Glomerular endothelial cell (primary cell): ENCODE data around the gene LCK. TPM values are rescaled to one million over a fixed set of nuclear protein-coding genes. Genes with fewer than 3 reads are reported as not detected.
"Not testable (repeated sequence)": the region's sequence is repeated elsewhere in the genome, so short reads cannot be mapped to it uniquely, and the experiment has no call there.

ENCODE experiments used
- DNase-seq: peaks from one replicate; pipeline ENCODE4 v3.0.0-alpha.2; 2011; ENCODE audit warnings: low read depth, low spot score; ENCODE audit errors: extremely low read depth
- total RNA-seq: library from RNA; depleted of rRNA; stranded (reverse); fragments of >200 nt; gene quantifications from 2 replicates; pipeline ENCODE4 v1.2.3, GENCODE V29; 2015

The LCK gene
- total RNA-seq, 1 donor from 2014 or later, result 0.35 TPM

DNA sequence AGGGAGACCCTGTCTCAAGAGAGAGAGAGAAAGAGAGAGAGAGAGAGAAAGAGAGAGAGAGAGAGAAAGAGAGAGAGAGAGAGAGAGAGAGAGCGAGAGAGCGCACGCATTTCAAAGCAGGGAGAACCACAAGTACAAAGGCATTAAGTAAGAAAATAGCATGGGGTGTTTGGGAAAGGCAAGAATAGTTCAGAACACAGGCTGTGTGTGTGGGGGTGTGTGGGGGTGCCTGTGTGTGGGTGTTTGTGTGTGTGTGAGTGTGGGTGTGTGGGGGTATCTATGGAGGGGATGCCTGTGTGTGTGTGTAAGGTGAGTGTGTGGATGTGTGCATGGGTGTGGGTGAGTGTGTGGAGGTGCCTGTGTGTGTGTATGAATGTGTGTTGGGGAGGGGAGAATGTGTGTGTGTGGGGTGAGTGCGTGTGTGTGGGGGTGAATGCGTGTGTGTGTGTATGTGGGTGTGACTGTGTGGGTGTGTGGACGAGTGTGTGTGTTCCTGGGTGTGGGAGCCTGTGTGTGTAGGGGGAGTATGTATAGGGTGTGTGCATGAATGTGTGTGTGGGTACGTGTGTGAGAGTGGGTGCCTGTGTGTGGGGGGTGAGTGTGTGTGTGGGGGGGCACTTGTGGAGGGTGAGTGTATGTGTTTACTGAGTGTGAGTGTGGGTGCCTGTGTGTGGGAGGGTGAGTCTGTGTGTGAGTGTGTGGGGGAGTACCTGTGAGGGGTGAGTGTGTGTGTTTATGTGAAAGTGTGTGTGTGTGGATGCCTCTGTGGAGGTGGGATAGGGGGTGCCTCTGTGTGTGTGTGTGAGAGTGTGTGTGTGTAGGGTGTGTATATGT lies 21.7 kb downstream of the LCK start:
- DNase-seq, result no peak

DNA sequence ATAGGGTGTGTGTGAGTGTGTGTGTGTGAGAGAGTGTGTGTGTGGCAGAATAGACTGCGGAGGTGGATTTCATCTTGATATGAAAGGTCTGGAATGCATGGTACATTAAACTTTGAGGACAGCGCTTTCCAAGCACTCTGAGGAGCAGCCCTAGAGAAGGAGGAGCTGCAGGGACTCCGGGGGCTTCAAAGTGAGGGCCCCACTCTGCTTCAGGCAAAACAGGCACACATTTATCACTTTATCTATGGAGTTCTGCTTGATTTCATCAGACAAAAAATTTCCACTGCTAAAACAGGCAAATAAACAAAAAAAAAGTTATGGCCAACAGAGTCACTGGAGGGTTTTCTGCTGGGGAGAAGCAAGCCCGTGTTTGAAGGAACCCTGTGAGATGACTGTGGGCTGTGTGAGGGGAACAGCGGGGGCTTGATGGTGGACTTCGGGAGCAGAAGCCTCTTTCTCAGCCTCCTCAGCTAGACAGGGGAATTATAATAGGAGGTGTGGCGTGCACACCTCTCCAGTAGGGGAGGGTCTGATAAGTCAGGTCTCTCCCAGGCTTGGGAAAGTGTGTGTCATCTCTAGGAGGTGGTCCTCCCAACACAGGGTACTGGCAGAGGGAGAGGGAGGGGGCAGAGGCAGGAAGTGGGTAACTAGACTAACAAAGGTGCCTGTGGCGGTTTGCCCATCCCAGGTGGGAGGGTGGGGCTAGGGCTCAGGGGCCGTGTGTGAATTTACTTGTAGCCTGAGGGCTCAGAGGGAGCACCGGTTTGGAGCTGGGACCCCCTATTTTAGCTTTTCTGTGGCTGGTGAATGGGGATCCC lies 22.5 kb downstream of the LCK start:
- DNase-seq, result no peak

DNA sequence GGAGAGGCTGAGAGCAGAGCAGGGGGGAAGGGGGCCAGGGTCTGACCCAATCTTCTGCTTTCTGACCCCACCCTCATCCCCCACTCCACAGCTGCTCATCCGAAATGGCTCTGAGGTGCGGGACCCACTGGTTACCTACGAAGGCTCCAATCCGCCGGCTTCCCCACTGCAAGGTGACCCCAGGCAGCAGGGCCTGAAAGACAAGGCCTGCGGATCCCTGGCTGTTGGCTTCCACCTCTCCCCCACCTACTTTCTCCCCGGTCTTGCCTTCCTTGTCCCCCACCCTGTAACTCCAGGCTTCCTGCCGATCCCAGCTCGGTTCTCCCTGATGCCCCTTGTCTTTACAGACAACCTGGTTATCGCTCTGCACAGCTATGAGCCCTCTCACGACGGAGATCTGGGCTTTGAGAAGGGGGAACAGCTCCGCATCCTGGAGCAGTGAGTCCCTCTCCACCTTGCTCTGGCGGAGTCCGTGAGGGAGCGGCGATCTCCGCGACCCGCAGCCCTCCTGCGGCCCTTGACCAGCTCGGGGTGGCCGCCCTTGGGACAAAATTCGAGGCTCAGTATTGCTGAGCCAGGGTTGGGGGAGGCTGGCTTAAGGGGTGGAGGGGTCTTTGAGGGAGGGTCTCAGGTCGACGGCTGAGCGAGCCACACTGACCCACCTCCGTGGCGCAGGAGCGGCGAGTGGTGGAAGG lies 23.7 kb downstream of the LCK start:
- no peak for DNase-seq

DNA sequence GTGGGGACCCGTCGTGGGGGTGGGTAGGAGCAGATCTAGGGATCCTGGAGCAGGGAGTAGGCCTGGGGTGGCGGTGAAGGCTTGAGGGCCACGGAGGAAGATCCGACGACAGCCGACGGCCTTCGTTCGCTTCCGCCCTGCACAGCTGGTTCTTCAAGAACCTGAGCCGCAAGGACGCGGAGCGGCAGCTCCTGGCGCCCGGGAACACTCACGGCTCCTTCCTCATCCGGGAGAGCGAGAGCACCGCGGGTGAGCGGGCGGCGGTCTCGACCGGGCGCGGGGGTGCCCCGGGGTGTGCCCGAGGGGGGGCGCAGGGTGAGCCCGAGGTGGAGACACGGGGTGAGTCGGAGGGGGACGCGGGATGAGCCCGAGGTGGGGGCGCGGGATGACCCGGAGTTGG lies 24.4 kb downstream of the LCK start:
- no peak for DNase-seq

DNA sequence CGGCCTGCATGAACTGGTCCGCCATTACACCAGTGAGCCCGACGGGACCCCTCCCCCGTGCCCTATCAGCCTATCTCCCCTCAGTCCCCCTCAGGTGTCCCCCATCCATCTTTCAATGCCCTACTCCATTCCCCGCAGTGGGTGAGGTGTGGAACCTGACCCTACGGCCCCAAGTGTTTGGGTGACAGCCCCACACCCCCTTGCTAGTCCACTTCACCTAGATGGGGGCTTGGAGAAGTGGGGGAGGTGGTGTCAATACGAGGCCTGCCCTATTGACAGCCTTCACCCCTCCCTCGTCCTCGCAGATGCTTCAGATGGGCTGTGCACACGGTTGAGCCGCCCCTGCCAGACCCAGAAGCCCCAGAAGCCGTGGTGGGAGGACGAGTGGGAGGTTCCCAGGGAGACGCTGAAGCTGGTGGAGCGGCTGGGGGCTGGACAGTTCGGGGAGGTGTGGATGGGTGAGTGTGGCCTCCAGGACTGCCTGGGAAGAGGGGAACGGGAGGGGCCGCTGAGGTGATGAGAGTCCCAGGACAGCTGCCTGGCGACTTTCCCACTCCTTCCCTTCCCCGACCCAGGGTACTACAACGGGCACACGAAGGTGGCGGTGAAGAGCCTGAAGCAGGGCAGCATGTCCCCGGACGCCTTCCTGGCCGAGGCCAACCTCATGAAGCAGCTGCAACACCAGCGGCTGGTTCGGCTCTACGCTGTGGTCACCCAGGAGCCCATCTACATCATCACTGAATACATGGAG lies 25.1 kb downstream of the LCK start:
- no peak for DNase-seq

DNA sequence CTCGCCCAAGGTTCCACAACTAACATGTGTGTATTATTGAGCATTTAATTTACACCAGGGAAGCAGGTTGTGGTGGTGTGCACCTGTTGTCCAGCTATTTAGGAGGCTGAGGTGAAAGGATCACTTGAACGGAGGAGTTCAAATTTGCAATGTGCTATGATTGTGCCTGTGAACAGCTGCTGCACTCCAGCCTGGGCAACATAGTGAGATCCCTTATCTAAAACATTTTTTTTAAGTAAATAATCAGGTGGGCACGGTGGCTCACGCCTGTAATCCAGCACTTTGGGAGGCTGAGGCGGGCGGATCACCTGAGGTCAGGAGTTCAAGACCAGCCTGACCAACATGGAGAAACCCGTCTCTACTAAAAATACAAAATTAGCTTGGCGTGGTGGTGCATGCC lies 33.7 kb downstream of the LCK start:
- DNase-seq, result not testable (repeated sequence)

DNA sequence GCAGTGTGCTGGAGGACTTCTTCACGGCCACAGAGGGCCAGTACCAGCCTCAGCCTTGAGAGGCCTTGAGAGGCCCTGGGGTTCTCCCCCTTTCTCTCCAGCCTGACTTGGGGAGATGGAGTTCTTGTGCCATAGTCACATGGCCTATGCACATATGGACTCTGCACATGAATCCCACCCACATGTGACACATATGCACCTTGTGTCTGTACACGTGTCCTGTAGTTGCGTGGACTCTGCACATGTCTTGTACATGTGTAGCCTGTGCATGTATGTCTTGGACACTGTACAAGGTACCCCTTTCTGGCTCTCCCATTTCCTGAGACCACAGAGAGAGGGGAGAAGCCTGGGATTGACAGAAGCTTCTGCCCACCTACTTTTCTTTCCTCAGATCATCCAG lies 34.6 kb downstream of the LCK start:
- no peak for DNase-seq

DNA sequence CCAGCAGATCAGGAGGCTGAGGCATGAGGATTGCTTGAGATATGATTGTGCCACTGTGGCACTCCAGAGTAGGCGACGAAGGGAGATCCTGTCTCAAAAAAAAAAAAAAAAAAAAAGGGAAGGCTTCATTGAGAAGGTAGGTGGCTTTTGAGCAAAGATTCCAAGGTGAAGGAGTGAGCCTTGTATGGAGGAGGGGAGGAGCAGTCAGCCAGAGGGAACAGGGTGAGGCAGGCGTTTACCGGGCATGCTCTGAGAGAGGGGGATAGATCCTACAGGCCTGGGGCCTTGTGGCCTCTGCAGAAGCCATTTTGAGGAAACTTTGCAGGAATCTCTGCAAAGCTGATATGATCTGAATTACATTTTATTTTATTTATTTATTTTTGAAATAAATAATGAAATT lies 35.7 kb downstream of the LCK start:
- DNase-seq, result no peak

DNA sequence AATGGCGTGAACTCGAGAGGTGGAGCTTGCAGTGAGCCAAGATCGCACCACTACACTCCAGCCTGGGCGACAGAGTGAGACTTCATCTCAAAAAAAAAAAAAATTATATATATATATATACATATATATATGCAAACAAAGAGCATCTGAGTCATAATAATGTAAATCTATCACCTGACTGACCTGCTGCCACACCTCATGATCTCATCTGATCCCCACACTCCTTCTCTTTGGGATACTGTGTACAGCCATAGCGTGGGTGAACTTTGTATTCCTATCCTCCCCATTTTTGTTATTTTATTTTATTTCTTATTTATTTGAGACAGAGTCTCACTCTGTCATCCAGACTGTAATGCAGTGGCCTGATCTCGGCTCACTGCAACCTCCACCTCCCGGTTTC lies 38.2 kb downstream of the LCK start:
- no peak for DNase-seq

DNA sequence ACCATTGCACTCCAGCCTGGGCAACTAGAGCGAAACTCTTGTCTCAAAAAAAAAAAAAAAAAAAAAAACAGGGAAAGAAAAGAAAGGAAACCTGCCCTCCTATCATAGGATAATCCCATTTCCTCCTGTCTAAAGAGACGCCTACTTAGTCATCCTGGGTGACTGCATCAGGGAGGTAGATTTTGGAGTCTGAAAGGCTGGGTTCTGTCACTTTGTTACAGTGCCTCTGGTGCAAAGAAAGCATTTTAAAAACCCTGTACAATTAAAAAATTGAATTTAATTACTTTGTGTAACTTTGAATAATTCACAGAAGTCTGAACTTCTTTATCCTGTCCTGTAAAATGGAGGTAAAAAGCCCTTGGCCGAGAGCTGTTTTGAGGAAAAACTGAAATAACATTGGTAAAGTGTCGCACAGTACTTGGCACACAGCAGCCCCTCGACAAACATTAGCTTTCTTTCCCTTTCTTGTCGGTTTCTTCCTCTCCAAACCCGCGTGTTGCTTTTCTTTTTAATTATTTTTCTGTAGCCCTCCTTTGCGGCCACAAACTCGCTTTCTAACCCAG lies 40.2 kb downstream of the LCK start:
- no peak for DNase-seq

DNA sequence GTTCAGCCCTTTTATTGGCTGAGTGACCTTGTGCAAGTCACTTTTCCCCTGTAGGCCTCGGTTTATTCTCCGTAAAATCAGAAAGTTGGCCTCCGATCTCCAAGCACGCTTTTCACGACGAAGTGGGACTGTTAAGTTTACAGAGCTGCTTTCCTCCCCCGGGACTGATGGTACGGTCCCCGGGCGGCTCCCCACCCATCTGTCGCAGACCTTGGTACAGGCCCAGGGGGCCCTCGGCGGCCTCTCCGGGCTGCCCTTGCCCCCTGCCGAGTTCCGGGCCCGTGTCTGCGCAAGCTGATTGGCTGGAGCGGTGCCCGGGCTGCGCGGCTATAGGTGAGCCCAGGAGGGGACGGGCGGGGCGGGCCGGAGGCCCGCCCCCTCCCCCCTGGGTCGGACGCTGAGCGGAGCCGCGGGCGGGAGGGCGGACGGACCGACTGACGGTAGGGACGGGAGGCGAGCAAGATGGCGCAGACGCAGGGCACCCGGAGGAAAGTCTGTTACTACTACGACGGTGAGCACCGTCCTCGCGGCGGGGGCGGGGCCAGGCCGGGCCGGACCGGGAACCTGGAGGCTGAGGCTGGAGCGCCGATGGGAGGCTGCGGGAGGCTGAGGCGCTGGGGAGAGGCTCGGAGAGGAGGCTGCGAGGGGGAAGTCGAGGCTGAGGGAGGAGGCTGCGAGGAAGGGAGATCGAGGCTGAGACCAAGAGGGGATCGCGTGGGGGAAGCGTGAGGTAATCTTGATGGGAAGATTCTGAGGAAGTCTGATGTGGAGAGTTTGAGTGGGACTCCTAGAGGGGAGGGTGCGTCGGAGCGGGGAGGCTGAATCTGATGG lies 40.9 kb downstream of the LCK start, which contains the start of gene HDAC1:
HDAC1 (plus strand) TSS at position 376 of the 831 bp plus-strand sequence; CDS start at position 463, 87 bp downstream.
- peak; percentile 52 for DNase-seq

DNA sequence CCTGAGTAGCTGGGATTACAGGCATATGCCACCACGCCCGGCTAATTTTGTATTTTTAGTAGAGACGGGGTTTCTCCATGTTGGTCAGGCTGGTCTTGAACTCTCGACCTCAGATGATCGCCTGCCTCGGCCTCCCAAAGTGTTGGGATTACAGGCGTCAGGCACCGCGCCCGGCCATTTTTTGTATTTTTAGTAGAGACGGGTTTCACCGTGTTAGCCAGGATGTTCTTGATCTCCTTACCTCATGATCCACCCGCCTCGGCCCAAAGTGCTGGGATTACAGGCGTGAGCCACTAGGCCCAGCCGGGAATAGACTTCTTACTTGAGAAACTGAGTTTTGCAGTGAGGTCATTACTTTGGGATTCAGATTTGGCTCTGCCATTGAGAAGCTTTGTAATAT lies 47.1 kb downstream of the LCK start:
- not testable (repeated sequence) for DNase-seq

DNA sequence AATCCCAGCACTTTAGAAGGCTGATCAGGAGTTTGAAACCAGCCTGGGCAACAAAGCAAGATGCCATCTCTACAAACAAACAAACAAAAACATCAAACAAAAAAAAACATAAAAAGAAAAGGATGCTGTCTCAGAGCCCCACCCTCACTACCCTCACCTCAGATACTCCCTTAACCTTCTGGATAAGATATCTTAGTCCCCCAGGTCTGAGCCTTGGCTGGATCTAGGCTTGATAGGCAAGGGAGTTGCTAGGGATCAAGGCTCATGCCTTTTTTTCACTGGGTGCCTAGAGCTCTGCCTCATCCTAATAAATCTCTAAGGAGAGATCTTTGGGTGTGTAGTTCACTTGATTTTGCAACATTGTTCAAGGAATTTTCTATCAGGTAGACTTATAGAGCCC lies 48.3 kb downstream of the LCK start:
- DNase-seq, result no peak

DNA sequence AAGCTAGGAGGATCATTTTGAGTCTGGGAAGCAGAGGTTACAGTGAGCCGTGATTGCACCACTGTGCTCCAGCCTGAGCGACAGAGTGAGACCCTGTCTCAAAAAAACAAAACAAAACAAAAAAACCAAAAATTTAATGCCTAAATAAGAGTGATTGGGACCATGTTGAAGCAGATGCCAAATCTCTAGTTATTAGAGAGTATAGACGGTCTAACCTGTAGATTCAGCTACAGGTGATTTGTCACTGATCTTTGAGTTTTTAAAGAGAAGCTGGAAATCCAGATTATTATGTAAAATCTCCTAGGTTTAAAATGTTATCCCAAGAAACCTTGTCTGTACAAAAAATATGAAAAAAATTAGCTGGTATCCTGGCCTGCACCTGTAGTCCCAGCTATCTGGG lies 52.3 kb downstream of the LCK start:
- DNase-seq, result no peak

DNA sequence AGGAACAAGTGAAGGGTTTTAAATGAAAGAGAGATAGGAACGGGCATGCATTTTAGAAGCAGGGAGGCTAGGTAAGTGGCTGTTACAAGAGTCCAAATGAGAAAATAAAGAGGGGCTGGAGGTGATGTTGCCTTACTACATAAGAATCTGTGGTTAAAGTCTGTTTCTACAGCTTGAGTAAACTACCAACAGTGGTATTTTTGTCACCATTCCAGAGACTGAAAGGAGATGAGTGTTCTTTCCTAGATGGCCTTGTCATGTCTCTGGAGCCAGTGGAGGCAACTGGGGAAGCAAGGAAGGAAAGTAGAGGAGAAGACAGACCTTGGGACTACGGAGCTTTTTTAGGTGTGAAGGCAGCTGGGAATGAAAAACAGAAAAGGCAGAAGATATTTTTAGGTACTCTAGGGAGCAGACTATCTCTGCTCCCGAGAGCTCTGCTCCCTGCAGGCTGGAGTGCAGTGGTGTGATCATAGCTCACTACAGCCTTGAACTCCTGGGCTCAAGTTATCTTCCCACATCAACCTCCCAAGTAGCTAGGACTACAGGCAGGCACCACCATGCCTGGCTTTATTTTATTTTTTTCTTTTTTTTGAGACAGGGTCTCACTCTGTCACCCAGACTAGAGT lies 53.0 kb downstream of the LCK start:
- DNase-seq, result no peak

DNA sequence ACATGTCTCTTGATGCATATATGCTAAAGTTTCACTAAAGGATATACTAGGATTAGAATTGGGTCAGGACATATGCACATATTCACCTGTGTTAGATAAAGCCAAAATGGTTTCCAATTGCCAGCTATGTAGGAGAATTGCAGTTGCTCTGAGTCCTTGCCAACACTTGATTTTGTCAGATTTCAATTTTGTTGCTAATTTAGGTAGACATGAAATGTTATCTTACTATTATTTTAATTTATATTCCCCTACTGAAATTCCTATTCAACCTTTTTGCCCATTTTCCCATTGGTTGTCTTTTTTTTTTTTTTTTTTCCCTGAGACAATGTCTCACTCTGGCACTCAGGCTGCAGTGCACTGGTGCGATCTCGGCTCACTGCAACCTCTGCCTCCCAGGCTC lies 54.2 kb downstream of the LCK start:
- DNase-seq, result no peak

DNA sequence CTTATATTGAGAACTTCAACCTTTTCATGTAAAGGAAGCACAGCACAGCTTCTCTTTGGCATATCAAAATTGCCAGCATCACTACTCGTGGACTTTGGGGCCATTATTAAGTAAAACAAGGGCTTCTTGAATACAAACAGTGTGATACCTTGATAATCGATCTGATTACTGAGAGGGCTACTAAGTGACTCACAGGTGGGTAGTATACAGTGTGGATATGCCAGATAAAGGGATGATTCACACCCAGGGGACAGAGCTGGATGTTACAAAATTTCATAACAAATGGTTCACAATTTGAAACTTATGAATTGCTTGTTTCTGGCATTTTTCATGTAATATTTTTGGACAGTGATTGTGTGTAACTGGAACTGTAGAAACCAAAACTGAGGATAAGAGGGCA lies 56.3 kb downstream of the LCK start:
- DNase-seq, result no peak

DNA sequence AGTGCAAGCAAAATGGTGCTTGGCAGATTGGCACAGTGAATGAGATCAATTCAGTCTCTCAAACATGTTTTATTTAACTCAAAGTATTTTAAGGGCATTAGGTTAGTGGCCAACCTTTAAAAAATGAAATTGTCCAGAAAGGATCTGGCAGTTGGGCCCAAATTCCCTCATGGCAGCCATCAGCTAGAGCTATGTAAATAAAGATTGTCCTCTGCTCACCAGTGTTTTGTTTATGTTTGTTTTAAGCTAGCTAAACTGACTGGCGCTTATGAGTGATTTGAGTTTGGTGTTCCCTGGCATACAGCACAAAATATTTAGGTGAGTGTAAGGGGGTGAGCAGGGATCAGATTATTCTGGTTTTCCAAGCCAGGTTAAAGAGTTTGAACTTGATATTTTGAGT lies 58.9 kb downstream of the LCK start:
- DNase-seq, result no peak
